HepG2 (cell line): Measurements from ENCODE around the gene ZNF112. TPM values are rescaled to one million over a fixed set of nuclear protein-coding genes. Genes with fewer than 3 reads are reported as not detected.

ENCODE experiments used
- ARNT2 ChIP-seq: sonication (generic); formaldehyde crosslinking; IDR thresholded peaks from 2 replicates; pipeline ENCODE4 v1.8.0; 2022; ENCODE audit warnings: mild to moderate bottlenecking, low read depth, missing genetic modification reagents, moderate library complexity
- ELF1 ChIP-seq: sonication (generic); formaldehyde crosslinking; IDR thresholded peaks from 2 replicates; pipeline ENCODE4 v1.4.0; 2020; ENCODE audit warnings: missing genetic modification reagents
- HNF4A ChIP-seq: sonication (generic); formaldehyde crosslinking; IDR thresholded peaks from 2 replicates; pipeline ENCODE4 v1.4.0; 2020; ENCODE audit warnings: missing genetic modification reagents
- IRF2 ChIP-seq: IDR thresholded peaks from 2 replicates; pipeline ENCODE4 v1.6.1; 2018; ENCODE audit warnings: missing genetic modification reagents, missing compliant biosample characterization
- KLF16 ChIP-seq, 2 experiments: sonication (generic) in 1 of 2; formaldehyde crosslinking in 1 of 2; IDR thresholded peaks; 2 replicates each; pipeline versions ENCODE4 v1.6.1 to v1.8.0; 2016 to 2023; ENCODE audit warnings: missing genetic modification reagents in 2 of 2, missing compliant biosample characterization in 1 of 2
- MED1 ChIP-seq: sonication (generic); formaldehyde crosslinking; IDR thresholded peaks from 2 replicates; pipeline ENCODE4 v1.4.0; 2020; ENCODE audit warnings: missing genetic modification reagents
- MIXL1 ChIP-seq: IDR thresholded peaks from 2 replicates; pipeline ENCODE4 v1.6.1; 2016
- MTA3 ChIP-seq: sonication (generic); formaldehyde crosslinking; IDR thresholded peaks from 2 replicates; pipeline ENCODE4 v1.4.0; 2020; ENCODE audit warnings: missing genetic modification reagents
- POLR2G ChIP-seq: fragments of 200-400 bp; formaldehyde crosslinking; IDR thresholded peaks from 2 replicates; pipeline ENCODE4 v1.6.1; 2018; ENCODE audit warnings: mild to moderate bottlenecking, low read depth, low read length, moderate library complexity
- SP5 ChIP-seq: IDR thresholded peaks from 2 replicates; pipeline ENCODE4 v1.6.1; 2016; ENCODE audit warnings: low read depth, borderline replicate concordance
- TARDBP ChIP-seq: sonication (generic); formaldehyde crosslinking; IDR thresholded peaks from 2 replicates; pipeline ENCODE4 v1.8.0; 2022; ENCODE audit warnings: mild to moderate bottlenecking, missing genetic modification reagents
- TBP ChIP-seq: sonication (generic); formaldehyde crosslinking; IDR thresholded peaks from 2 replicates; pipeline ENCODE4 v1.5.0; 2020; ENCODE audit warnings: missing genetic modification reagents
- THAP11 ChIP-seq: IDR thresholded peaks from 2 replicates; pipeline ENCODE4 v1.6.1; 2016; ENCODE audit warnings: missing biosample characterization, missing genetic modification reagents
- XRCC5 ChIP-seq: fragments of 200-400 bp; formaldehyde crosslinking; optimal IDR thresholded peaks from 2 replicates; pipeline ENCODE3; 2017; ENCODE audit warnings: mild to moderate bottlenecking, low read length
- ZBTB38 ChIP-seq: sonication (generic); formaldehyde crosslinking; IDR thresholded peaks from 2 replicates; pipeline ENCODE4 v1.5.1; 2020; ENCODE audit warnings: mild to moderate bottlenecking, missing genetic modification reagents
- ZFP1 ChIP-seq: IDR thresholded peaks from 2 replicates; pipeline ENCODE4 v1.6.1; 2016
- ZFP82 ChIP-seq: sonication (generic); formaldehyde crosslinking; IDR thresholded peaks from 2 replicates; pipeline ENCODE4 v1.5.1; 2020; ENCODE audit warnings: mild to moderate bottlenecking, missing genetic modification reagents, borderline replicate concordance
- ZFP90 ChIP-seq: sonication (generic); formaldehyde crosslinking; IDR thresholded peaks from 2 replicates; pipeline ENCODE4 v1.8.0; 2022; ENCODE audit warnings: missing genetic modification reagents, mild to moderate bottlenecking, inconsistent platforms, borderline replicate concordance
- ZNF17 ChIP-seq: sonication (generic); formaldehyde crosslinking; IDR thresholded peaks from 2 replicates; pipeline ENCODE4 v1.5.0; 2020; ENCODE audit warnings: mild to moderate bottlenecking, missing genetic modification reagents
- ZNF24 ChIP-seq: fragments of 450-650 bp; IDR thresholded peaks from 2 replicates; pipeline ENCODE4 v1.6.1; 2017; ENCODE audit warnings: antibody characterized with exemption, mild to moderate bottlenecking
- ZNF296 ChIP-seq: sonication (generic); formaldehyde crosslinking; conservative IDR thresholded peaks from 2 replicates; pipeline ENCODE4 v1.5.0; 2020; ENCODE audit warnings: mild to moderate bottlenecking, missing genetic modification reagents
- ZNF747 ChIP-seq: sonication (generic); formaldehyde crosslinking; IDR thresholded peaks from 2 replicates; pipeline ENCODE4 v1.8.1; 2023; ENCODE audit warnings: missing genetic modification reagents, mild to moderate bottlenecking, borderline replicate concordance
- ZNF83 ChIP-seq: sonication (generic); formaldehyde crosslinking; IDR thresholded peaks from 2 replicates; pipeline ENCODE4 v1.4.0; 2020; ENCODE audit warnings: missing genetic modification reagents, mild to moderate bottlenecking, borderline replicate concordance
- ZNF879 ChIP-seq: sonication (generic); formaldehyde crosslinking; IDR thresholded peaks from 2 replicates; pipeline ENCODE4 v1.8.1; 2023; ENCODE audit warnings: missing genetic modification reagents
- polyA plus RNA-seq, 8 experiments: library from polyadenylated mRNA; depleted of rRNA in 3 of 8; stranded (reverse) in 7 of 8; unstranded in 1 of 8; fragments of >200 nt; fragmentation: Illumina TruSeq in 4 of 8; extraction: Trizol in 4 of 8; gene quantifications; 2 replicates each; pipeline versions ENCODE4 v1.2.1 to v1.2.3, GENCODE V29; 2011 to 2016; ENCODE audit warnings: low read depth in 4 of 8, missing spikeins in 1 of 8, mixed read lengths in 1 of 8; ENCODE audit not compliant: insufficient read depth in 1 of 8
- total RNA-seq, 5 experiments: library from RNA; depleted of rRNA; stranded (reverse); fragments of >200 nt; fragmentation: Illumina TruSeq; extraction: Trizol; gene quantifications; 2 replicates each; pipeline ENCODE4 v1.2.3, GENCODE V29; 2016; ENCODE audit warnings: low read depth in 1 of 5
- TF ChIP-seq, protein P1 (sequence below): sonication (generic); formaldehyde crosslinking; IDR thresholded peaks from 2 replicates; pipeline ENCODE4 v1.9.0; 2022; ENCODE audit warnings: missing genetic modification reagents, mild to moderate bottlenecking, borderline replicate concordance
- TF ChIP-seq, protein P2 (sequence below): sonication (generic); formaldehyde crosslinking; IDR thresholded peaks from 2 replicates; pipeline ENCODE4 v1.4.0; 2020; ENCODE audit warnings: missing genetic modification reagents
- TF ChIP-seq, protein P3 (sequence below): sonication (generic); formaldehyde crosslinking; IDR thresholded peaks from 2 replicates; pipeline ENCODE4 v1.5.0; 2020; ENCODE audit warnings: missing genetic modification reagents

The ZNF112 gene
- total and polyA plus RNA-seq, 2 of the 13 experiments (the other 11 are each of a cell fraction or from before 2014, with no cell fraction given), result 1.8 to 3.6 TPM

DNA sequence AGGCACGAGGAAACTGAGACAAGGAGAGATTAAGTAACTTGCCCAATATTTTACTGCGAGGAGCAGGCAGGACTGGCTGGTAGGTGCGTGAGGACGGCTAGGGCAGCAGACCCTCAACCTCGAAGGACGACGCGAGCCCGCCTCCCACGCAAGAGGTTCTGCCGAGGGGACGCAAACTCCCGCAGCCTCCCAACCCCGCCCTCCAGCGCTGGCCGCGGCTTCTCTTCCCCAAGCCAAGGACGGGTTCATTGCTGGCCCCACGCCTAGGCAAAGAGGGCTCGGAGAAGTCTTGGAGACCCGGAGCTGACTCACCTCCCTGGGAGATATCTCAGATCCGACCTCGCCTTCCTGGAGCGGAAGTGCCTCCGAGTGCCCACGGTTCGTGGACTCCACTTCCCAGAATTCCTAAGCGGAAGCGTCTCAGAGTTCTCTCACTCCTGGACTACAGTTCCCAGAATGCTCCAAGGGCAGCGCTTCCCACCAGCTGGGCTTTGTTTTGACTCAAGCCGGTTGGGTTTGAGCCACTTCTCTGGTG is 51.8 kb downstream of the ZNF112 start, which contains the start of gene ZNF235 (continued):
- TF ChIP-seq MED1 (CRISPR knock-in tag) (peak; percentile 50), THAP11 (peak; percentile 100), ZNF879 (CRISPR knock-in tag) (no peak), MIXL1 (CRISPR knock-in tag) (no peak; the same call in 1 of the 2 replicates), ARNT2 (CRISPR knock-in tag) (0 out of 2 replicates have a peak, but pooled peaks have one; percentile 24), ZNF24 (no peak), POLR2G (peak; percentile 82), SP5 (0 out of 2 replicates have a peak, but pooled peaks have one; percentile 32), TARDBP (CRISPR knock-in tag) (no peak), XRCC5 (peak; percentile 39), TBP (CRISPR knock-in tag) (0 out of 2 replicates have a peak, but pooled peaks have one; percentile 23), ZNF17 (no peak), ELF1 (peak; percentile 94), IRF2 (CRISPR knock-in tag) (peak; percentile 97), ZFP90 (CRISPR knock-in tag) (0 out of 2 replicates have a peak, but pooled peaks have one; percentile 50), ZFP82 (CRISPR knock-in tag) (no peak), MTA3 (CRISPR knock-in tag) (no peak), ZNF83 (CRISPR knock-in tag) (0 out of 2 replicates have a peak, but pooled peaks have one; percentile 42), ZFP1 (no peak), KLF16 (CRISPR knock-in tag; IDR thresholded peaks at IDR 0.05) (peak in 1 of 2 experiments; percentile 59; a peak in 1 of 4 replicates), ZBTB38 (CRISPR knock-in tag) (0 out of 2 replicates have a peak, but pooled peaks have one; percentile 20), ZNF296 (CRISPR knock-in tag) (no peak), HNF4A (CRISPR knock-in tag) (peak; percentile 19; the same call in 1 of the 2 replicates), ZNF747 (CRISPR knock-in tag) (0 out of 2 replicates have a peak, but pooled peaks have one; percentile 66)
- TF ChIP-seq, protein P1, sequence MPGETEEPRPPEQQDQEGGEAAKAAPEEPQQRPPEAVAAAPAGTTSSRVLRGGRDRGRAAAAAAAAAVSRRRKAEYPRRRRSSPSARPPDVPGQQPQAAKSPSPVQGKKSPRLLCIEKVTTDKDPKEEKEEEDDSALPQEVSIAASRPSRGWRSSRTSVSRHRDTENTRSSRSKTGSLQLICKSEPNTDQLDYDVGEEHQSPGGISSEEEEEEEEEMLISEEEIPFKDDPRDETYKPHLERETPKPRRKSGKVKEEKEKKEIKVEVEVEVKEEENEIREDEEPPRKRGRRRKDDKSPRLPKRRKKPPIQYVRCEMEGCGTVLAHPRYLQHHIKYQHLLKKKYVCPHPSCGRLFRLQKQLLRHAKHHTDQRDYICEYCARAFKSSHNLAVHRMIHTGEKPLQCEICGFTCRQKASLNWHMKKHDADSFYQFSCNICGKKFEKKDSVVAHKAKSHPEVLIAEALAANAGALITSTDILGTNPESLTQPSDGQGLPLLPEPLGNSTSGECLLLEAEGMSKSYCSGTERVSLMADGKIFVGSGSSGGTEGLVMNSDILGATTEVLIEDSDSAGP (CRISPR knock-in tag), result peak; percentile 77; the same call in 1 of the 2 replicates
- TF ChIP-seq, protein P2, sequence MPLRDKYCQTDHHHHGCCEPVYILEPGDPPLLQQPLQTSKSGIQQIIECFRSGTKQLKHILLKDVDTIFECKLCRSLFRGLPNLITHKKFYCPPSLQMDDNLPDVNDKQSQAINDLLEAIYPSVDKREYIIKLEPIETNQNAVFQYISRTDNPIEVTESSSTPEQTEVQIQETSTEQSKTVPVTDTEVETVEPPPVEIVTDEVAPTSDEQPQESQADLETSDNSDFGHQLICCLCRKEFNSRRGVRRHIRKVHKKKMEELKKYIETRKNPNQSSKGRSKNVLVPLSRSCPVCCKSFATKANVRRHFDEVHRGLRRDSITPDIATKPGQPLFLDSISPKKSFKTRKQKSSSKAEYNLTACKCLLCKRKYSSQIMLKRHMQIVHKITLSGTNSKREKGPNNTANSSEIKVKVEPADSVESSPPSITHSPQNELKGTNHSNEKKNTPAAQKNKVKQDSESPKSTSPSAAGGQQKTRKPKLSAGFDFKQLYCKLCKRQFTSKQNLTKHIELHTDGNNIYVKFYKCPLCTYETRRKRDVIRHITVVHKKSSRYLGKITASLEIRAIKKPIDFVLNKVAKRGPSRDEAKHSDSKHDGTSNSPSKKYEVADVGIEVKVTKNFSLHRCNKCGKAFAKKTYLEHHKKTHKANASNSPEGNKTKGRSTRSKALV (CRISPR knock-in tag), result no peak
- TF ChIP-seq, protein P3, sequence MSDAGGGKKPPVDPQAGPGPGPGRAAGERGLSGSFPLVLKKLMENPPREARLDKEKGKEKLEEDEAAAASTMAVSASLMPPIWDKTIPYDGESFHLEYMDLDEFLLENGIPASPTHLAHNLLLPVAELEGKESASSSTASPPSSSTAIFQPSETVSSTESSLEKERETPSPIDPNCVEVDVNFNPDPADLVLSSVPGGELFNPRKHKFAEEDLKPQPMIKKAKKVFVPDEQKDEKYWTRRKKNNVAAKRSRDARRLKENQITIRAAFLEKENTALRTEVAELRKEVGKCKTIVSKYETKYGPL (CRISPR knock-in tag), result peak; percentile 43; the same call in 1 of the 2 replicates
